Posterior cingulate gyrus (tissue), 11 donors: ENCODE measurements around the gene C2orf49.
"Not testable (repeated sequence)": the region's sequence is repeated elsewhere in the genome, so short reads cannot be mapped to it uniquely, and the experiment has no call there.

Experiments used
- DNase-seq, 10 donors: peaks; one replicate each; pipeline versions ENCODE4 v3.0.0 to v3.0.0-alpha.2; 2020 to 2021; ENCODE audit warnings: mixed read lengths in 3 of 10
- intact Hi-C: fragments of 100-400 bp; cut with DNase I; formaldehyde crosslinking; loops from one replicate; pipeline ENCODE4 v1.15.1; 2023

C2orf49 gene

DNA sequence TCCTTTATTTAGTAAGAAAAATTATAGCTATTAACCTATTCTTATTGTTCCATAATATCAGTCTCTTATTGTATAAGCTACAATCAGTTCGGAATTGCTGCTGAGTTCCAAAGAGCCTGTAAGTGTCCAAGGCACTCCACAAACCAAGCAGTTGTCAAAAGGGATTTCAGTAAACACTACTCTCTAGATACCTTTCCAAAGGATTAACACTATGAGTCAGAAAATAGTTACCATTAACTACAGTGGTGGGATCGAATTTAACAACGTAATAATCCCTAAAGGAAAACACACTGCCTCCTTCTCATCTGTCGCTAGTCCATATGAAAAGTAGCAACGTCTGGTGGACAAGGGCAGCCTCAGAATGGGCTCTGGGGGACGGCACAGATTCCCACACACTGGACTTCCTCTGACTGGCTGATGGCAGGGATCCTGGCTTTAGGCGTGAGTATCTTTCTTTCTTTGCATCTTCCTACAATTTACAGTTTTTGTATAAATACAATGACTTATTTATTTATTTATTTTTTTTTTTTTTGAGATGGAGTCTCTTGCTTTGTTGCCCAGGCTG lies 16.6 kb upstream of the C2orf49 start:
- no peak for DNase-seq

DNA sequence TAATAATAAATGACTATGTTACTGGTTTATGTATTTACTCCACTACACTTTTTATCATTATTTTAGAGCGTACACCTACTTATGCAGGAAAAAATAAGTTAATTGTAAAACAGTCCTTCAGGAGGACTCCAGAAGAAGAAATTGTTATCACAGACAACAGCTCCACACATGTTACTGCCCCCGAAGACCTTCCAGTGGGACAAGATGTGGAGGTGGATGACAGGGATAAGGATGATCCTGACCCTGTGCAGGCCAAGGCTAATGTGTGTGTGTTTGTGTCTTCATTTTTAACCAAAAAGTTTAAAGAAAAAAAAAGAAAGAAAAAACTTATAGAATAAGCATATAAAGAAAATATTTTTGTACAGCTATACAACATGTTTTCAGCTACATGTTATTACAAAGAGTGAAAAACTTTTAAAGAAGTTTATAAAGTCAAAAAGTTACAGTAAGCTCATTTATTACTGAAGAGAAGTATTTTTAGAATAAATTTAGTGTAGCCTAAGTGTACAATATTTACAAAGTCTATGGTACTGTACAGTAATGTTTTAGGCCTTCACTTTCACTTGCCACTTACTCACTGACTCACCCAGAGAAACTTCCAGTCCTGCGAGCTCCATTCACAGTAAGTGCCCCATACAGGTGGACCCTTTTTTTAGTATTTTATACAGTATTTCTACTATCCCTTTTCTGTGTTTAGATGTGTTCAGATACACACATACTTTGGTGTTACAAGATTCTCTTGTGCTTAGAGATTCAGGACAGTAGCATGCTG lies 15.3 kb upstream of the C2orf49 start:
- no peak for DNase-seq
- intact Hi-C loops = no loop called here

More for the DNA sequence above, 16.6 kb upstream of the C2orf49 start:
- intact Hi-C loops = no loop called here

DNA sequence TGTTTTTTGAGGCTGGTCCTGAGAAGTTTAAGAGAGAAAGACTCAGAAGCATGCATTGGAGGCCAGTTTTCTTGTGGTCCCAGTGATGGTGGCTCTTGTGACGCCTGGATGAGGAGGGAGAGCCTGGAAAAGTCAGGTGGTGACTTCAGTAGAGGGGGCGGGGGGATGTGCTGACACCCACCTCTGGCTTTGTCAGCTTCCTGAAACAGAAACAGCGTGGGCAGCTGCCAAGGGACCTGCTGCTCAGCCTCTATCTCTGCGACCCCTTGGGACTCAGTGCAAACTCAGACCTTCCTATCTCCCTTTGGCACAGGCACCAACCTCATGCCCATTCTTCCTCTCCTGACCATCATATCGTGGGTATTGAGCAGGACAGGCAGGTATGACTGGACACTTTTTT lies 14.2 kb upstream of the C2orf49 start:
- intact Hi-C loops = no loop called here
- no peak for DNase-seq

DNA sequence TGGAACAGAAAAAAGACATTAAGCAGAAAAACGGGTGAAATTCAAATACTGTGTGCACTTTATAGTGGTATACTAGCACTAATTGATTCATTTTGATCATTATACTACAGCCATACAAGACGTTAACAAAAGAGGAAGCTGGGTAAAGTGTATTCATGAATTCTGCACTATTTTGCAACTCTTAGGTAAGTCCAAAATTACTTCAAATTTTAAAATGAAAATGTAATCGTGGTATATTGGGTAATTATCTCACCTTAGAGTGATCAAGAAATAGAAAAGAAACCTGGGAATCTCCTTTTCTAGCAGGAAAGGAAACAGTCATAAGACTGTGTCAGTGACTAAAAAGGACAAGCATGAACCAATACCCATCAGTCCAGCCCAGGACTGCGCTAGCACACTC lies 13.2 kb upstream of the C2orf49 start:
- intact Hi-C loops = no loop called here
- DNase-seq = no peak

DNA sequence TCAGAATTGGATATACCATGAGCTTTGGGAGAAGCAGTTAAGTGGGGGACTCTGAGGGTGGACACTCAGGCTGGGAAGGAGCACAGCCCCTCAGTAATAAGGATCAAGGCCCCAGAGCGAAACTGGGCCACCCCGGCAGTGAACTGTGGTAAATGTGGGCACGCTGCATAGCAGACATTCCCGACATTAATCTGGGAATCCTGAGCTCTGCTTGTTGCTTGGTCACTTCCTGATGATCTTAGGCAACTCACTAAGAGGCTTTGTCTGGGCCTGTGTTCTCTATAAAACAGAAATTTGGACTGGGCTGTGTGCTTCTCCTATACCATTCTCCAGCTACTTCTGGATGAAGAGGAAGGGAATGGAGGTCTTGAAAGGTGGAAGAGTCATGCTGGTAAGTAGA lies 12.6 kb upstream of the C2orf49 start:
- DNase-seq = no peak
- intact Hi-C loops = no loop called here

DNA sequence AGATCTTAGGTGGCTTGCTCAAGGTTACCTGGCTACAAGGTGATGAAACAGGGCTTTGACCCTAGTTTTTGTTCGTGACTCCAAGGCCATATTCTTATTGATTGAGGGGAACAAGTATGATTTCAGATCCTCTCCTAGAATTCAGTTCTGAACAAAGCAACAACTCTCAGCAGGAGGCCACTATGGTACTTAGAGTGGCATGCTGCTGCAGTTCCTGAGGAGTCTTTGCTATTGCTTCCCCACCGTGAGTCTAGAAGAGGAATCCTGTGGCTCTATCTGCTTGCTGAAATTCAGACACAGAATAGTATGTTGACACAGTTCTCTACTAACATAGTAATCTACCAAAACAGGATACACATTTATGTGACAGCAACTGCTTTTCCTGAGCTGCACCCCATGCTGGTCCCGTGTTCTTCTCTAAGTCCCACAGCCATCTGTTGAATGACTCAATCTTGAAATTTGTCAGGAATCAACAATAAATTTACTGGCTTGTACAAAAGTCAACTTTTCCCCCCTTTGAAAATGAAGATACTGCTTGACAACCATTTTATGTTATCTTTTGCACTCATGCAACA lies 11.9 kb upstream of the C2orf49 start:
- intact Hi-C loops = no loop called here
- no peak for DNase-seq

DNA sequence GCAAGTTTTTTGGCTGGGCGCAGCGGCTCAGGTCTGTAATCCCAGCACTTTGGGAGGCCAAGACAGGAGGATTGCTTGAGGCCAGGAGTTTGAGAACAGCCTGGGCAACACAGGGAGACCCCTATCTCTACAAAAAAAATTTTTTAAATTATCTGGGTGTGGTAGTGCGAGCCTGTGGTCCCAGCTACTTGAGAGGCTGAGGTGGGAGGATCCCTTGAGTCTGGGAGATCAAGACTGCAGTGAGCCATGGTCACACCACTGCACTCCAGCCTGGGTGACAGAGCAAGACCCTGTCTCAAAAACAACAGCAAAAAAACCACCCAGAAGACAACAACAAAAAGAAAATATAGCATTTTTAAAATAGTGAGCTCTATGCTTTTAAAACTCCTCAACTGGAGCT lies 10.1 kb upstream of the C2orf49 start:
- DNase-seq, intact Hi-C loops: not testable (repeated sequence)

DNA sequence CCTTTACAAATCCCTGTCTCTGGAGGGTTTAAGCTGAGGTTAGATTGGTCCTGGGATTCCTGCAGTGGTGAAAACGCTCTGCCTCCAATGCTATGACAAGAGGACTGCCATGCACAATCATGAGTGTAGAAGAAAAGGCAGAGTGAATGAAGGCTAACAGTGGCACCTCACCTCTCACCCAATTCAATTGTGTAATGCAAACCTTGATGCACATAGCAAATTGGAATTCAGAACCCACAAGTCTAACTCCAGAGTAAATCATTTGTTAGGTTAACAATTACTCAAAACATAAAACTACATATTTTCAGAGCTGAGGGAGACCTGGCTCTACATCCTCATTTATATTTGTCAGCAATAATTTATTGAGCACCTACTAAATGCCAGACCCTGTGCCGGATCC lies 9.7 kb upstream of the C2orf49 start:
- intact Hi-C loops = no loop called here
- DNase-seq = no peak

DNA sequence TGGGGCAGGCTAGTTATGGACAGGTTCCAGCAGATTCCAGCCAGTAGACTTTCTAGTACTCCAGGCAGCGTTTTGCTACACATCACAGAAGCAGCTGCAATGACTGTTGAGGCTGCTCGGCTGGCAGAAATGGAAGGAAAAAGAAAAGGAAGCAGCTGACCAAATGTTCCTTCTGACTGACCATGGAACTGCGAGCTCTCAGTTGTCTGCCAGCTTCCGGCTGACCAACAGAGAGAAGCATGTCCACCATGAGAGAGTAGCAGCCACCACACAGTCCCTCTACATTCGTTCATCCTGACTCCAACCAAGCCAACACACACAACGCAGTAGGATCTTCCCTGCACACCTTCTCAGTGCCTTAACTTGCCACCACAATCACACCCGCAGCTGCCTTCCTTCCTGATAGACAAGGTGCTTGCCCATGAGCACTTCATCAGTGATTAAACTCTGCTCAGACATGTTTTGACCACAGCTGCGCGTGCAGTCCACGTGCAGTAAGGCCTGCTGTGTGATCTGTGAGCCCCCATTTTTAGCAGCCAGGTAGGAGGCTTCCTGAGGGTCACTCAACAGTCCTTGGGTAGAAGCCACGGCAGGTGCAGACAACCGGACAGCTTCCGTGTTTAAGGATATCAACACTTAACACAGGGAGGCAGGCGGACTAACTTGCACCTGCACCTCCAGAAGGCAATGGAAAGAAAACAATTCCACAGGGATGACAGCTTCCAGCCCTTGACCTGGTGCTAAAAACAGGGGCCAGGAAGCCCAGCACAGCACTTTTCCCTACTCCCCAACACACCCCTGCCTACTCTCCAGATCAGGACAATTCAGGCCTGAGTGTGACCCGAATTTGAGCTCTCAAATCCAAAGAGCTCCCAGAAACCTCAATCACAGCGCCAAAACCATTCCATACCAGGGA lies 8.8 kb upstream of the C2orf49 start:
- DNase-seq = peak in 2 of 10 donors; percentile 13 to 16
- intact Hi-C loops = no loop called here

DNA sequence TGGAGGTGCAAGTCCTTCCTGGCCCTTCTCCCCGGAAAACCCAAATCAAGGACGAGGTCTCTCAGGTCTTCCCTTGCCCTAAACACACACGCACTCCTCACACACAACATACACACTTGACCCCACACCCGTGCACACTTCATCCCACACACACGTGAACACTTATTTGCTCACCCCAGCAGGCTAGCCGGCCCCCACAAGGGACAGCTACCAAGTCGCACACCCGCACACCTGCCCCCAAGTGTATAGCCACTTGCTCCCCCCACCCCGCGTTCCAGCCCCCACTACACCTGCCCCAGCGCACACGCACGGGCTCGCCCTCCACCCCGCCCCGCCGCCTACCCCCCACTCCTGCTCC lies 8.2 kb upstream of the C2orf49 start:
- DNase-seq = peak in 1 of 10 donors; percentile 17
- intact Hi-C loops = no loop called here

DNA sequence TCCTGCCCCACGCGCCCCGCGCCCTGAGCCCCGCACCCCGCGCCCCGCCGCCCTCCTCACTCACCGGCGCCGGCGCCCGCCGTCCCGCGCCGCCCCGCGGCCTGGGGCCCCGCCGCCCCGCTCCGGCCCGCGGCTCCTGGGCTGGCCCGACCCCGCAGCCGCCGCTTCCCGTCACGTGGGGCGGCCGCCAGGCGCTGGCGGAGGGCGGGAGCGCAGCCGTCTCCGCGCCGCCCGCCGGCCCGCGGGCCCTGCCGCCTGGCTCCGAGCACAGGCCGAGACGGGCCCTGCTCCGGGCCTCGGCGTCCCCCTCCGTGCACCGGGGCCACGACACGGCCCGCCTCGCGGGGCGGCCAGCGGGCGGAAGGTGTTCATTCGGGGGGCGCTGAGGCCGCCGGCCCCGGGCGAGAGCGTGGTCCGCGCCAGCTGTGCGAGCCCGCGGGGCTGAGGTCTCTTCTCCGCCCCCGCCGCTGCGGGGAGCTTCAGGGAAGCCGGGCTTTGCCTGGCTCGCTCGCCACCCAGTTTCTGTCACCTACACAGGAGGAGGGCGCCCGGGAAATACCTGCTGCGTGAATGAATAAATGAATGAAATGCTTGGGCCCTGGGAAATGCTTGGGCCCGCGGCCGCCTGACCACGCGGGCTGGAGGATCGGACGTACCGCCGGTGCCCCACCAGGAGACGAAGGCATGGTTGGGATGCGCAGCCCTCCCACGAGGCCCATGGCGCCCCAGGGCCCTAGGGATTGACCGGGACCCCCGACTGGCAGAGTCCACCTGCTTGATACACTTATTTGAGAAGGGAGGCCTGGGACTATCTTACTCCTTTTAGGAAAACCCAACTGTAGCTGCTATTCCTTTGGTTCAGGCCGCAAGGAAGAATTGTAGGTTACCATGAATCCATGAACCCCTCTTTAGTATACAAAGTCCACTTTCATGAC lies 7.5 kb upstream of the C2orf49 start, which contains the start of gene TGFBRAP1:
TSS of gene TGFBRAP1 (minus strand) at position 175 of the 935 bp plus-strand sequence. CDS start 21,434 bp downstream, outside the sequence.
- peak in 9 of 10 donors; percentile 25 to 95 (median 47) for DNase-seq

DNA sequence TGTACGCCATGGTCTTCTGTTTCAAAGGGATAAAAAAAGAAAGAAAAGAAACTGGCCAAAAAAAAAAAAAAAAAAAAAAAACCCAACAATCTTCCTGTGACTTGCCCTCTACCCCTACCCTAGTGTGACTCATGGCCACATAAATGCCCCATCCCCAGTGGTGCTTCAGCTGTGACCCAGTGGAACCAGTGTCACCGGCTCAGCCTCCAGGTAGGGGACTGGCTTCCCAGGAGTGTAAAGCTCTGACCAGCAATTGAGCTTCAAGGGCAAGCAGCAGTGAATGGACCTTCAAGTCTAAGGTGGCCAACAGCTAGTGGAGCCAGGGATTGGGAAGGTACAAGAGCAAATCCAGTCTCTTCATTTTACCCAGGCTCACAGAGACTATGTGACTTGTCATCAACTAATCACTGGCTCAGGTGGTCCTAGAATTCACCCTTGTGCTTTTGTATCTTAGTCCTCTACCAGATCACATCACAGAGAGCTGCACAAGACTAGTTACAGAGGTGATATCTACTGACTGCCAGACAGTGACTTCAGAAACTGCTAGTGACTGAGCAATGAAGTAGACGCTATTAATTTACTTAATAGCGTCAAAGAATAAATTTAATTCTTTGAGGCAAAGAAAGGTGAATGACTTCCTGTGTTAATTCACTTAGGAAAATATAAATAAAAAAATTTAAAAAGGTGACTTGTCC lies 6.5 kb upstream of the C2orf49 start:
- no peak for DNase-seq

More for the DNA sequence above, 7.5 kb upstream of the C2orf49 start, which contains the start of gene TGFBRAP1:
- intact Hi-C loops = no loop called here

DNA sequence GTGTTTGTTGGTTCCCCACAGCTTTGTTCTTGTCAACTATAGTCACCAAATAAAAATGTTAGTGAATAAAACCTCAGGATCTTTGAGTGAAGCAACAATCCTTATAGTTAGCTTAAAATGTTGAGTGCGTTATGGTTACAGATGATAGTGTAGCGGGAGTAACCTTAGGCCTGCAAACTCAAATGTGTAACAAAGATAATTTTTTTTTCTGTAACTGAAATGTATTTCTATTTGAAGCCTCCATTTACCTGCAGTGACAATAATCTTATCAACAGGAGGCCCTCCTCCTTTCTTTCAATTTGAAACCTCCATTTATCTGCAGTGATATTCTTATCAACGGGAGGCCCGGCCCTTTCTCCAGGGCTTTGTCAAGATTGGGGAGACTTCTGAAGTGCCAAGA lies 3.1 kb upstream of the C2orf49 start:
- intact Hi-C loops = no loop called here
- DNase-seq = no peak

More for the DNA sequence above, 6.5 kb upstream of the C2orf49 start:
- intact Hi-C loops = no loop called here

DNA sequence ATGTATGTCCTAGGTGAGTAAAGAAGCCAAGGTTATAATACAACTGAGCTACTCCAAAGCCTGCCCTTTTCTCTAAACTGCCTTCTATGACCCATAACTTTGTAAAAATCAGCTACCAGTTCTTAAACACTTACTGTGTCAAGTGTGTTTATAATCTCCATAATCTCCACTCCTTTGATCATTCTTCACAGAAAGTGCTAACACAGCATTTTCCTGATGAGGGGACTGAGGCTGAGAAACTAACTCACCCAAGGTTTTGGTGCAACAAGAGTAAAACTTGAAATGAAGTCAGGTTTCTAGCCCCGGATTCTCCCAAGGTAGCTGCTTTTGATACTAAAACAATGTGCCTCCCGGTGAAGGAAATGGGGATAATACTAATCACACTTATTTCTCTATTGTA lies 1.9 kb upstream of the C2orf49 start:
- intact Hi-C loops = no loop called here
- DNase-seq = no peak

DNA sequence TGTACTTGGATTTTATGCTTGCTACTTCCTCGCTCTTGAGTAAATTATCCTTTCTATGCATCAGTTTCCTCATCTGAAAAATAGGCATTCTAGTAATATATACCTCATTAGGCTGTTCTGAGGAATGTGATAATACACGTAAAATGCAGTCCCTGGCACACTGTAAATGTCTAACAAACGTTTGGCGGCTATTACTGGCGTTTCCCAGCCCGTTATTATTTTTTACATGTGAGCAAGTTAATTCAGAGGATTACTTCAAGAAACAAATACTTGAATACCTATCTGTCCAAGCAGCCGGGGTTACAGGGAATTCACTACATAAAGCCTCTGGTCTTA lies 586 bp upstream of the C2orf49 start:
- no peak for DNase-seq
- intact Hi-C loops = no loop called here

DNA sequence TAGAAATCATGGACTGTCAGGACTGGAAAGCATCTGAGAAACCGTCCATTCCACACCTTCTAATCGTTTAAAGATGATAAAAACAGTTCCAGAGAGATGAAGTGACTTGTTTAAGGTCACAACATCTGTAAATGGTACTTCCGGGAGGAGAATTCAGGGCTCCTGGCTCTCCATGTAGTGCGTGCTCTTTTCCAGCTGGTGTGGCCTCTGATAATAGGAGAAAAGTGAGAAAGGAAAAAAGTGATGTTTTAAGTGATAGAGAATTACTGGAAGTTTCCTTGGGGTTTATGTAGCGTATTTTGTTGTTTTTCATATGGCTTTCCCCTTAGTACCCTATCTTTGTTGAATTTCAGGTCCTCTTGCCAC lies 663 bp downstream of the C2orf49 start:
- no peak for DNase-seq
- intact Hi-C loops = no loop called here

DNA sequence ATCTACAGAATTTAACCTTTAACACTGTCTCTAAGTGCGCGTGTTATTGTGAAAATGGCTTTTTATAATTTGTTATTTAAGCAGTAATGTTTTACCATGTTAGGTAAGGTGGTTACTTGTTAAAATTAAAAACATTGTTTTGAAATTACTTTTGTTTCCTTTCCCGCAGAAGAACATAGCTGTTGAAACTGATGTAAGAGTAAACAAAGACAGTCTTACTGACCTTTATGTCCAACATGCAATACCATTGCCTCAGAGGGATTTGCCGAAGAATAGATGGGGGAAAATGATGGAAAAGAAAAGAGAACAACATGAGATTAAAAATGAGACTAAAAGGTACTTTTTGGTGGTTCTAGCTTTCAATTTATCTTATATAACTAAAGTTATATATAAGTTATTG lies 2.1 kb downstream of the C2orf49 start:
- no peak for DNase-seq
- intact Hi-C loops = no loop called here

DNA sequence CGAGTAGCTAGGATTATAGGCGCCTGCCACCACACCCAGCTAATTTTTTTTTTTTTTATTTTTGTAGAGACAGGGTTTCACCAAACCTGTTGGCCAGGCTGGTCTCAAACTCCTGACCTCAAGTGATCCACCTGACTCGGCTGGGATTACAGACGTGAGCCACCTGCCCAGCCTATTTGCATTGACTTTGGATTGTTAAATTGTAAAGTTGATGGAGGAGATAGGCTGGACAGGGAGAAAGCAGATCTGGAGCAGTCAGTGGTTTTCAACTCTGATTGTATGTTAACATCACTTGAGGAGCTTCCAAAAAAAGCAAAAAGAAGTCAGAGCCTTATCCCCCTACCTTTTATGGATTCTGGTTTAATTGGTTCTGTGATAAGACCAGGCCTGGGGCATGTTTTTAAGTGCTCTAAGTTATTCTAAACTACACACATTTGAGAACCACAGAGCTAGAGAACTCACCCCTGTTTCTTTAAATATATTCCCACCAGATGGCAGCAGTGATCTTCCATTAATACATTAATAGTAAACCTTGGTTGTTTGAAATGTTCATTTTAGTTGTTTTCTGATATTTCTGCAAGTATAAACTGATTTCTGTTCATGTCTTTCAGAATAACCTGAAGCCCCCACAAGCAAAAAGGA lies 7.5 kb downstream of the C2orf49 start:
- DNase-seq = no peak
- intact Hi-C loops = no loop called here

DNA sequence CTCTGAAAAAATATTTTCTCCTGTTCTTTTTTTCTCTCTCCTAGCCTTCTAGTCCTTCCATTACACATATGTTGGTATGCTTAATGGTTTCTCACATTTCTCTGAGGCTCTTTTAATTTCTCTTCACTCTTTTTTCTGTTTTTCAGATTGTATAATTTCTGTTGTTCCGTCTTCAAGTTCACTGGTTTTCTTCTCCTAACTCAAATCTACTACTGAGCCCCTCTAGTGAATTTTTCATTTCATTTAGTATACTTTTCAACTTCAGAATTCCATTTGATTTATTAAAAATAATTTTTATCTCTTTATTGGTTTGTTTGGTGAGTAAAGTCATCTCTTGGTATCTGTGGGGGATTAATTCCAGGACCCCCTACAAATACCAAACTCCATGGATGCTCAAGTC lies 19.8 kb downstream of the C2orf49 start:
- intact Hi-C loops = no loop called here
- no peak for DNase-seq
